Mesenchymal stem cell (in vitro differentiated cells and primary cell): ENCODE data around the gene KIFC3.

ENCODE experiments used
- DNase-seq: peaks from one replicate; pipeline ENCODE4 v3.0.0-alpha.2; 2013
- H2AFZ ChIP-seq: one replicate; pipeline ENCODE4 v1.6.1; 2013; ENCODE audit warnings: low read depth, mild to moderate bottlenecking, control low read depth, inconsistent platforms, low read length, moderate library complexity
- H2AK5ac ChIP-seq: 2 replicates; pipeline ENCODE4 v1.6.1; 2013; ENCODE audit warnings: low read length, moderate library complexity, mild to moderate bottlenecking, inconsistent platforms; ENCODE audit not compliant: severe bottlenecking
- H2BK120ac ChIP-seq: one replicate; pipeline ENCODE4 v1.6.1; 2013; ENCODE audit warnings: low read depth, mild to moderate bottlenecking, inconsistent platforms, low read length, moderate library complexity
- H2BK12ac ChIP-seq, 2 experiments: one replicate each; pipeline ENCODE4 v1.6.1; 2013; ENCODE audit warnings: inconsistent platforms in 2 of 2, low read length in 2 of 2, mild to moderate bottlenecking in 2 of 2, moderate library complexity in 2 of 2, control low read depth in 1 of 2
- H2BK15ac ChIP-seq: one replicate; pipeline ENCODE4 v1.6.1; 2013; ENCODE audit warnings: mild to moderate bottlenecking, low read depth, inconsistent platforms; ENCODE audit not compliant: poor library complexity, severe bottlenecking
- H2BK5ac ChIP-seq: 2 replicates; pipeline ENCODE4 v1.6.1; 2013; ENCODE audit warnings: low read depth, mild to moderate bottlenecking, low read length, control low read depth, inconsistent platforms; ENCODE audit not compliant: poor library complexity, severe bottlenecking
- H3K14ac ChIP-seq, 2 experiments: one replicate each; pipeline ENCODE4 v1.6.1; 2013; ENCODE audit warnings: inconsistent platforms in 2 of 2, low read length in 2 of 2, control low read depth in 1 of 2, mild to moderate bottlenecking in 1 of 2, moderate library complexity in 1 of 2
- H3K18ac ChIP-seq, 2 experiments: one replicate each; pipeline ENCODE4 v1.6.1; 2013; ENCODE audit warnings: inconsistent platforms in 2 of 2, low read length in 2 of 2, control low read depth in 1 of 2, low read depth in 1 of 2, mild to moderate bottlenecking in 1 of 2
- H3K23ac ChIP-seq, 2 experiments: one replicate each; pipeline ENCODE4 v1.6.1; 2013; ENCODE audit warnings: inconsistent platforms in 2 of 2, low read length in 2 of 2, mild to moderate bottlenecking in 2 of 2, moderate library complexity in 2 of 2, control low read depth in 1 of 2
- H3K27ac ChIP-seq: 2 replicates; pipeline ENCODE4 v1.5.1; 2013; ENCODE audit warnings: mild to moderate bottlenecking, moderate library complexity, low read length, control low read depth, inconsistent platforms; ENCODE audit not compliant: poor library complexity, severe bottlenecking
- H3K27me3 ChIP-seq, 2 experiments: 2 replicates each; pipeline versions ENCODE4 v1.6.1 to v1.7.0; 2013; ENCODE audit warnings: low read length in 2 of 2, mild to moderate bottlenecking in 2 of 2, moderate library complexity in 2 of 2, control low read depth in 1 of 2, inconsistent platforms in 1 of 2; ENCODE audit not compliant: control insufficient read depth in 1 of 2, insufficient read depth in 1 of 2
- H3K36me3 ChIP-seq, 2 experiments: 2 replicates each; pipeline versions ENCODE4 v1.6.1 to v1.7.0; 2013; ENCODE audit warnings: low read length in 2 of 2, control low read depth in 1 of 2, inconsistent platforms in 1 of 2, low read depth in 1 of 2, mild to moderate bottlenecking in 1 of 2; ENCODE audit not compliant: insufficient read depth in 2 of 2, control insufficient read depth in 1 of 2
- H3K4ac ChIP-seq, 2 experiments: one replicate each; pipeline ENCODE4 v1.6.1; 2013; ENCODE audit warnings: inconsistent platforms in 2 of 2, low read length in 2 of 2, mild to moderate bottlenecking in 2 of 2, moderate library complexity in 2 of 2, control low read depth in 1 of 2, low read depth in 1 of 2
- H3K4me1 ChIP-seq: 2 replicates; pipeline ENCODE4 v1.6.1; 2013; ENCODE audit warnings: low read depth, low read length, control low read depth; ENCODE audit not compliant: control insufficient read depth, insufficient read depth
- H3K4me2 ChIP-seq: 2 replicates; pipeline ENCODE4 v1.6.1; 2013; ENCODE audit warnings: low read length, mild to moderate bottlenecking, inconsistent platforms; ENCODE audit not compliant: poor library complexity, severe bottlenecking
- H3K4me3 ChIP-seq, 2 experiments: 2 replicates each; pipeline versions ENCODE4 v1.5.1 to v1.7.0; 2013; ENCODE audit warnings: low read length in 2 of 2, mild to moderate bottlenecking in 2 of 2, control low read depth in 1 of 2, low read depth in 1 of 2; ENCODE audit not compliant: insufficient read depth in 1 of 2
- H3K79me1 ChIP-seq: replicated peaks from 2 replicates; pipeline ENCODE4 v1.6.1; 2013; ENCODE audit warnings: mild to moderate bottlenecking, control low read depth, low read length, inconsistent platforms; ENCODE audit not compliant: poor library complexity, severe bottlenecking
- H3K9ac ChIP-seq: 2 replicates; pipeline ENCODE4 v1.7.0; 2013; ENCODE audit warnings: mild to moderate bottlenecking, low read length, moderate library complexity
- H3K9me3 ChIP-seq: 2 replicates; pipeline ENCODE4 v1.7.0; 2013; ENCODE audit warnings: mild to moderate bottlenecking, low read length; ENCODE audit not compliant: control insufficient read depth
- H4K8ac ChIP-seq: one replicate; pipeline ENCODE4 v1.6.1; 2013; ENCODE audit warnings: inconsistent platforms, mild to moderate bottlenecking, low read length, moderate library complexity
- H4K91ac ChIP-seq: one replicate; pipeline ENCODE4 v1.6.1; 2013; ENCODE audit warnings: mild to moderate bottlenecking, low read length, inconsistent platforms
- WGBS: methylation state at CpG from one replicate; pipeline ENCODE4 v1.1.7; 2013; ENCODE audit warnings: mixed read lengths; 5-methylcytosine and 5-hydroxymethylcytosine counted together

Gene KIFC3

GRCh38 chr16:57723170-57723569 lies 79.1 kb downstream of the KIFC3 start:
- no peak overlapping the region for H2AK5ac ChIP-seq
- no peak overlapping the region for H3K18ac ChIP-seq
- no peak overlapping the region for H4K8ac ChIP-seq
- no peaks in the 10 kb centered on the region for H3K4me1 ChIP-seq
- H3K14ac ChIP-seq: no peak overlapping the region
- no peak overlapping the region for H2BK5ac ChIP-seq
- H3K9ac ChIP-seq: no peak overlapping the region
- H3K4me3 ChIP-seq: no peak overlapping the region
- no peak overlapping the region for H3K23ac ChIP-seq
- no peaks in the 10 kb centered on the region for H3K9me3 ChIP-seq
- no peak overlapping the region for H3K4me2 ChIP-seq
- H2BK12ac ChIP-seq: no peak overlapping the region
- H2AFZ ChIP-seq: no peak overlapping the region
- no peak overlapping the region for H2BK120ac ChIP-seq
- H3K79me1 ChIP-seq: no peaks in the 10 kb centered on the region
- peak; percentile 6 for DNase-seq
- peaks cover 0 to 14% of the 10 kb centered on the region in 2 experiments for H3K27me3 ChIP-seq
- no peak overlapping the region for H2BK15ac ChIP-seq
- WGBS: 74% methylated on average over 7 of the region's 7 CpGs
- no peak overlapping the region for H3K4ac ChIP-seq
- H4K91ac ChIP-seq: no peak overlapping the region
- H3K27ac ChIP-seq: no peak overlapping the region
- H3K36me3 ChIP-seq: no peaks in the 10 kb centered on the region

GRCh38 chr16:57722651-57723050 lies 79.6 kb downstream of the KIFC3 start:
- no peak overlapping the region for H3K14ac ChIP-seq
- no peak overlapping the region for H3K4me2 ChIP-seq
- peaks cover 0 to 19% of the 10 kb centered on the region in 2 experiments for H3K27me3 ChIP-seq
- no peak overlapping the region for H2BK12ac ChIP-seq
- no peak overlapping the region for H4K8ac ChIP-seq
- H3K18ac ChIP-seq: no peak overlapping the region
- H3K27ac ChIP-seq: no peak overlapping the region
- no peak overlapping the region for H2BK5ac ChIP-seq
- H2BK15ac ChIP-seq: peak overlapping the region; percentile 2
- H4K91ac ChIP-seq: no peak overlapping the region
- no peak overlapping the region for H3K9ac ChIP-seq
- H3K4ac ChIP-seq: no peak overlapping the region
- no peaks in the 10 kb centered on the region for H3K36me3 ChIP-seq
- H3K9me3 ChIP-seq: no peaks in the 10 kb centered on the region
- no peak for DNase-seq
- H3K4me3 ChIP-seq: no peak overlapping the region
- no peaks in the 10 kb centered on the region for H3K4me1 ChIP-seq
- no peaks in the 10 kb centered on the region for H3K79me1 ChIP-seq
- no peak overlapping the region for H2BK120ac ChIP-seq
- H2AK5ac ChIP-seq: no peak overlapping the region
- WGBS: 82% methylated on average over 11 of the region's 11 CpGs
- no peak overlapping the region for H2AFZ ChIP-seq
- no peak overlapping the region for H3K23ac ChIP-seq

- Histone ChIP-seq H3K27ac (no peak overlapping the region), H3K4me1 (no peaks in the 10 kb centered on the region), H3K4me3 (no peak overlapping the region), H2BK12ac (no peak overlapping the region), H3K79me1 (no peaks in the 10 kb centered on the region), H2BK120ac (no peak overlapping the region), H3K18ac (no peak overlapping the region), H3K9ac (no peak overlapping the region), H2BK5ac (no peak overlapping the region), H3K14ac (no peak overlapping the region), H2AK5ac (no peak overlapping the region), H3K9me3 (no peaks in the 10 kb centered on the region), H4K91ac (no peak overlapping the region), H3K27me3 (peaks cover 0 to 19% of the 10 kb centered on the region in 2 experiments), H4K8ac (no peak overlapping the region), H3K36me3 (no peaks in the 10 kb centered on the region), H3K4me2 (no peak overlapping the region), H3K23ac (no peak overlapping the region), H2AFZ (no peak overlapping the region), H3K4ac (no peak overlapping the region), H2BK15ac (no peak overlapping the region)
- DNase-seq: no peak
- 94% methylated on average over 2 of the region's 2 CpGs for WGBS
Observed at GRCh38 chr16:57722210-57722499, 80.1 kb downstream of the KIFC3 start.

- Histone ChIP-seq H3K79me1 (no peaks in the 10 kb centered on the region), H3K4me2 (no peak overlapping the region), H3K9me3 (no peaks in the 10 kb centered on the region)
Observed at GRCh38 chr16:57721356-57722209, 80.7 kb downstream of the KIFC3 start.

More at GRCh38 chr16:57721356-57722209, 80.7 kb downstream of the KIFC3 start:
- H2BK15ac ChIP-seq: no peak overlapping the region
- no peak overlapping the region for H2AK5ac ChIP-seq
- H3K4me1 ChIP-seq: no peaks in the 10 kb centered on the region
- no peak overlapping the region for H4K8ac ChIP-seq
- H3K14ac ChIP-seq: no peak overlapping the region
- no peak overlapping the region for H3K27ac ChIP-seq
- H2AFZ ChIP-seq: no peak overlapping the region
- no peak for DNase-seq
- H3K23ac ChIP-seq: no peak overlapping the region
- H3K4me3 ChIP-seq: no peak overlapping the region
- no peak overlapping the region for H2BK5ac ChIP-seq
- no peak overlapping the region for H2BK12ac ChIP-seq
- H3K18ac ChIP-seq: no peak overlapping the region
- no peak overlapping the region for H3K4ac ChIP-seq
- no peak overlapping the region for H2BK120ac ChIP-seq
- H4K91ac ChIP-seq: no peak overlapping the region
- no peaks in the 10 kb centered on the region for H3K36me3 ChIP-seq
- no peak overlapping the region for H3K9ac ChIP-seq
- H3K27me3 ChIP-seq: peaks cover 0 to 25% of the 10 kb centered on the region in 2 experiments
- 73% methylated on average over 11 of the region's 17 CpGs for WGBS
